ENCODE measurements around the gene RAN. TPM values are rescaled to one million over a fixed set of nuclear protein-coding genes. Genes with fewer than 3 reads are reported as not detected.
"Not testable (repeated sequence)": the region's sequence is repeated elsewhere in the genome, so short reads cannot be mapped to it uniquely, and the experiment has no call there.

Gene RAN
- total RNA-seq, 1 experiment from 2014 or later, result 1,968 TPM

DNA sequence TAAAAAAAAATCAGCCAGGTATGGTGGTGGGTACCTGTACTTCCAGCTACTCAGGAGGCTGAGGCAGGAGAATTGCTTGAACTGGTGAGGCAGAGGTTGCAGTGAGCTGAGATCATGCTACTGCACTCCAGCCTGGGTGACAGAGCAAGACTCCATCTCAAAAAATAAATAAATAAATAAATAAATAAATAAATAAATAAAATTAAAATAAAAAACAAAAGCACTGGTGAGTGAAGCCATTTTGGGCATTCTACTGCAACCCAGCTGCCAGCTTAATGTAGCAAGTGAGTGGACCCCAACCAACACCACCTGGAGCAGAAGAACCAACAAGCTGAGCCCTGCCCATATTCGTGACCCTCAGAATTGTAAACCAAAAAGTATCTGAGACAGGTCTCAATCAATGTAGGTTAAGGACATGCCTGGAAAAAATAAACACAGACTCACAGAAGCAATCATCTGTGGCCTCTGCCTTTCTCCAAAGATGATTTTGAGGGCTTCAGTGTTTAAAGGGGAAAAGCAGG lies 23.0 kb upstream of the RAN start:
- not testable (repeated sequence) for H3T11ph ChIP-seq (ENCODE audit: low read length); H3K9ac ChIP-seq (ENCODE audit: extremely low read depth, insufficient read length, low read length); H3K79me1 ChIP-seq (ENCODE audit: insufficient read depth, low read depth, low read length, poor library complexity, severe bottlenecking); H2BK5ac ChIP-seq (ENCODE audit: insufficient read length, low read length); H3K27me3 Mint-ChIP-seq (ENCODE audit: low read depth); H4K5ac ChIP-seq (ENCODE audit: insufficient read length, low read depth, low read length); H3K23me2 ChIP-seq (ENCODE audit: insufficient read length, low read depth, low read length, poor library complexity, severe bottlenecking); H2BK120ac ChIP-seq (ENCODE audit: low read depth, low read length, poor library complexity, severe bottlenecking); H2BK12ac ChIP-seq (ENCODE audit: insufficient read length, low read depth, low read length); H3K9me3 ChIP-seq (ENCODE audit: control insufficient read depth, low read depth, low read length); H3K14ac ChIP-seq (ENCODE audit: insufficient read depth, low read length); H3K4me3 Mint-ChIP-seq; H2BK20ac ChIP-seq (ENCODE audit: low read depth, low read length, poor library complexity, severe bottlenecking); H2AK5ac ChIP-seq (ENCODE audit: insufficient read length, low read length); H2AFZ ChIP-seq (ENCODE audit: low read length); H3K4ac ChIP-seq (ENCODE audit: low read depth, low read length); H2BK15ac ChIP-seq (ENCODE audit: low read depth, low read length); H3K4me1 ChIP-seq (ENCODE audit: insufficient read depth, low read length); H3K27me3 ChIP-seq (ENCODE audit: insufficient read depth, low read length); H4K91ac ChIP-seq (ENCODE audit: insufficient read length, low read depth, low read length); H3K56ac ChIP-seq (ENCODE audit: insufficient read length, low read depth, low read length); H3K23ac ChIP-seq (ENCODE audit: insufficient read length, low read depth, low read length); H3K79me2 ChIP-seq (ENCODE audit: insufficient read depth, low read length); H4K20me1 ChIP-seq (ENCODE audit: control insufficient read depth, insufficient read depth, insufficient read length); H3K4me2 ChIP-seq (ENCODE audit: insufficient read depth, insufficient read length, low read length); H3K18ac ChIP-seq (ENCODE audit: insufficient read length, low read depth, low read length); H3K36me3 Mint-ChIP-seq (ENCODE audit: insufficient read depth in 1 of 3, low read depth in 3 of 3); DNase-seq; H4K8ac ChIP-seq (replicated peaks; ENCODE audit: insufficient read length, low read depth, low read length)
- H3K27ac ChIP-seq (ENCODE audit: insufficient read length, low read depth, low read length), result peak overlapping the region; percentile 92
- H3K9me3 Mint-ChIP-seq, result peaks cover 3 to 11% of the 10 kb centered on the region in 2 experiments
- peak overlapping the region in 2 of 3 experiments; percentile 94 to 97; a peak in 3 of 7 replicates for H3K27ac Mint-ChIP-seq
- no CpG with 5 or more reads among the region's 1 CpG for WGBS (ENCODE audit: extremely low coverage, insufficient read length, low lambda C conversion rate)
- H3K4me1 Mint-ChIP-seq, result peaks cover 24 to 36% of the 10 kb centered on the region in 2 experiments
